M059J (cell line): Measurements from ENCODE around the gene SYNDIG1. TPM values are rescaled to one million over a fixed set of nuclear protein-coding genes. Genes with fewer than 3 reads are reported as not detected.

Source experiments
- DNase-seq: peaks from one replicate; pipeline ENCODE4 v3.0.0-alpha.2; 2012; ENCODE audit warnings: low read depth
- total RNA-seq: library from RNA; depleted of rRNA; stranded (reverse); fragments of >200 nt; shearing (Covaris generic); gene quantifications from 2 replicates; pipeline ENCODE4 v1.2.3, GENCODE V29; 2014

SYNDIG1 gene
- total RNA-seq, 1 experiment from 2014 or later: not detected

DNA sequence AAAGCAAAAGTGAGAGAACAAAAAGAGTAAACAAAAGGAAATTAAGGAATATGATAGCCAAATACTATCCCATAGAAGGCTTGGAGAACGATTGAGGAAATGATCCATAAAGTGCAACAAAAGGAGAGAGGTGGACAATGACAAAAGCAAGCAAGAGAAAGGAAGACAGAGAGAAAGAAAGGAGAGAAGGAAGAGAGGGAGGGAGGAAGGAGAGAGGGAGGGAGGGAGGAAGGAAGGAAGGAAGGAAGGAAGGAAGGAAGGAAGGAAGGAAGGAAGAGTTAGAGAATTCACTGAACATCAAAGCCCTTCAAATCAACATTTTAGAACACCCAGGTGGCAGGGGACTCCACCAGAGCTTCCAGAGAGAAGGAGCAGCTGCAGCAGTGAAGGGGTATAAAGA is 185.0 kb downstream of the SYNDIG1 start:
- DNase-seq: no peak

DNA sequence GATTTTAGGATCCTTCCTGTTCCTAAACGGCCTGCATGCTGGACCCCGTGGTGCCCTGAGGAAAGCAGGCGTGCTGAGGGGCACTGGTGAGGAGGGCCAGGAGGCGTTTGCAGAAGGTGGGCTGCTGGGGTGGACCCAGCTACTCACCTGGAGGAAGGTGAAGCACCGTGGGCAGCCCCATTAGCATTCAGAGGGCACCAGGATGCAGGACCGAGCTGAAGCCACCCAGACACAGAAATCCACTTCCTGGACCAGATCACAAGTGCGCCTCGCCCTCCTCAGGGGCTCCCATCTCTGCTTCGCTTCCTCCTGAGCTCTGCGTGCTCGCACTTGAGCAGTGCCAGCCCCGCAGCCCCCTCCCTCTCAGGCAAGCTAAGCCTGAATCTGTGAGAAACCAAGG is 187.0 kb downstream of the SYNDIG1 start:
- DNase-seq: no peak

DNA sequence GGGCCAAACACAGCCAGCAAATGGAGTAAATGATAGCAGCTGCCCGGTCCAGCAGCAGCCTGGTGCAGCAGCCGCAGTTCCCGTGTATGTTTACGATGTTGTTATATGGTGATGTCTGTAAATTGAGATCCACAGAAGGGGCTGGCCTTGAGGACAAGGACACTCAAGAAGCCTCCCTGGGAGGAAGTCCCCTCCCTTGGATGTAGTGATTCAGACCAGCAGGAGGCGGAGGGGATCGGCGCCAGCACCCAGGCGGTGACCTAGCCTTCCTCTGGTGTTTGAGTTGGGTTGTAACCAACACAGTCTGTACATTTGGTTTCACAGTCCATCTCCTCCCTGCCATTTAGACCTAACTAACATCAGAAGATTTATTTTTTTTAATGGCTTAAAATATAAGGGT is 187.8 kb downstream of the SYNDIG1 start:
- no peak for DNase-seq

- no peak for DNase-seq
Observed at GRCh38 chr20:24657878-24658620, 188.6 kb downstream of the SYNDIG1 start.

DNA sequence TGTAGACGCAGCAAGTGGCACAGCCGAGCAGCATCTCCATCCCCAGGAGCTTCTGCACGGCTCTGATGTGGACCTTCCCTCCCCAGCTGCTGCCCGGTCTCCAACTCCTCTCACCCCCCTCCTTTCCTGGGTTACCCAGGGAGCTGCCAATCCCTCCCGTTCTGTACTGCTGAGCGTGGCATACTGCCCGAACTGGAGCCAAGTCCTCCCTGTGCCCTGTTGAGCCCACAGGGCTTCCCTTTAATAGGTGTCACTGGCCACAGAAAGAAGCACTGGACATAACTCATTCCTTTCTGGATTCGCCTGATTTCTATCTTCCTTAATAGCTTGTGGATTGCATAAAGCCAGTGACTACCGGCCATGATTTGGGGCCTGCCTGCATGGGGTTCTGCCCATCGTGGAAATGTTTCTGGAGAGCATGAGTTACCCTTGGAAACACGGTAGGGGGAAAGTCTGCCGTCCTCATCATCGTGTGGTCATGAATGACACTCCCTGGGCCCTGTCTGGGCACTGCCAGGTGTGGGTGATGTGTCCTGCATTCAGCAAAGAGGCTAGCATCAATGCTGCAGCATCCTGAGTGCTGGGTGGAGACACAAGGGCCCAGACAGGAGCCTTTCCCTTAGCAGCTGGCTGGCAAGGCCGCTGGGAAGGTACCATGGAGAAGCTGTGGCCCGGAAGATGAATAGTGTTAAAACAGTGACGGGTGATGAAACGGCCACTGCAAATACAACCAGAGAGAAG is 189.7 kb downstream of the SYNDIG1 start:
- DNase-seq: peak; percentile 20

GRCh38 chr20:24659835-24660234 is 190.4 kb downstream of the SYNDIG1 start:
- DNase-seq: no peak

DNA sequence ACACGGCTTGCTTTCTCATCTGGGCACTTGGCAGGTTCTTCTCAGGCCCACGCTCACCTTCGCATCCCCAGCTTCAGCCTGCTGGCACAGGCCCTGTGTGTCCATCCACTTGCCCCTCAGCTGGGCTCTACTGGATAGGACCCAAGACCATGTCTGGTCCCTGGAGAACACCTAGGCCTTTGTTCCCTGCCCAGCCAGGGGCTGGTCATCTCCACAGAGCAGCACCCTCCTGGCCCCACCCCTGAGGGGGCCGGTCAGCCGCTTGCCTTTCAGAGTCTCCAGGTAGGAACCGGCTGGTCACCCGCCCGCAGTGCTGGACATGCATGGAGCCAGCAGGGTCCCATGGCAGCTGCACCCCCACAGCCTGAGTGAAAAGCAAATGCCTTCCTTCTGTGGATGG is 191.2 kb downstream of the SYNDIG1 start:
- DNase-seq: no peak

DNA sequence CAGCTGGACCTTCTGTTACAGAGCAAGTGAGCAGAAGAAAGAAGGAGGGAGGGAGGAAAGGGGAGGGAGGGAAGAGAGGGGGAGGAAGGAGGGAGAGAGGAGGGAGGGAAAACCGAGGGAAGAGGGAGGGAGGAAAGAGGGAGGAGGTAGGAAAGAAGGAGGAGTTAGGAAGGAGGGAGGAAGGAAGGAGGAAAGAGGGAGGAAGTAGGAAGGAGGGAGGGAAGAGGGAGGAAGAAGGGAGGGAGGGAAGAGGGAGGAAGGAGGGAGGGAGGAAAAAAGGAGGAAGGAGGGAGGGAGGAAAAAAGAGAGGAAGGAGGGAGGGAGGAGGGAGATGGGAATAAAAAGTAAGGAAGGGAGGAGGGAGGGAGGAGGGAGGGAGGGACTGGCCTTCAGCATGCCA is 191.8 kb downstream of the SYNDIG1 start:
- no peak for DNase-seq

DNA sequence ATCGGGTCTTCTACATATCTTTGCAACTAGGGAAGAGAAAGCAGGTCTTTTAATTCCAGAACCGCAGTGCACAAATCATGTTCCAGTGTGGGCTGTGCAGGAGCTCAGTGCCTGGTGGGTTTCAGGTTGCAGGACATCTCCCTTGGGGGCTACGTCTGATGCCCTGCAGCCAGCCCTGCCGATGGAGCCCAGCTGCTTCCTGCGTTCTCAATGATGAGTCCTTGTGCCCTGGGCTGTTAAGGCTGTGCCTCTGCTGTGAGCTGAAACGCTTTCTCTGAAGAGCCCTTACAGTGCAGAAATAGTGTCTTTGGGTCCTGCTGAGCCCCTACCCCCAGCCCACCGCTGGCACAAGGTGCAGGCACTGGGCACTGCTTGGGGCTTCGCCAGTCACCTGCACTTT is 192.9 kb downstream of the SYNDIG1 start:
- no peak for DNase-seq

- no peak for DNase-seq
Observed at GRCh38 chr20:24662752-24663365, 193.4 kb downstream of the SYNDIG1 start.

DNA sequence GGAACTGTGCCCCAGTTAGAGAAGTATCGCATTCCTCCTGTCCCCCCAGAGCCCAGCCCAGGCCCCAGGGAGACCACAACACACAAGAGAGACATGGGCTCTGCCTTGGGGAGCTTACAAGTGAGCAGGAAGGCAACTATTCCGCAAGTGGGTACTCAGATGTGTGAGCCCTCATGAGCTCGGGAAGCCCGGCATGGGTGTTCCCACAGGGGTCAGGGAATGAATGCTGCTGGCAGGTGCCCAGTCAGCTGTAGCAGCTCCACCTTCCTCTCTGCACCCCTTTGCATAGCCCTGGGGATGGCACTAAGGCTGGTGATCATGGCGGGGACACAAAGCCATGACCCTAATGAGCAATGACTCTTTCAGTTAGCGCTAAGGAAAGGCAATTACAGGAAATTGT is 194.1 kb downstream of the SYNDIG1 start:
- DNase-seq: no peak

- no peak for DNase-seq
Observed at GRCh38 chr20:24664266-24664986, 195.0 kb downstream of the SYNDIG1 start.

- DNase-seq: no peak
Observed at GRCh38 chr20:24665196-24665595, 195.8 kb downstream of the SYNDIG1 start.

GRCh38 chr20:24665741-24666191 is 196.3 kb downstream of the SYNDIG1 start:
- DNase-seq: no peak

DNA sequence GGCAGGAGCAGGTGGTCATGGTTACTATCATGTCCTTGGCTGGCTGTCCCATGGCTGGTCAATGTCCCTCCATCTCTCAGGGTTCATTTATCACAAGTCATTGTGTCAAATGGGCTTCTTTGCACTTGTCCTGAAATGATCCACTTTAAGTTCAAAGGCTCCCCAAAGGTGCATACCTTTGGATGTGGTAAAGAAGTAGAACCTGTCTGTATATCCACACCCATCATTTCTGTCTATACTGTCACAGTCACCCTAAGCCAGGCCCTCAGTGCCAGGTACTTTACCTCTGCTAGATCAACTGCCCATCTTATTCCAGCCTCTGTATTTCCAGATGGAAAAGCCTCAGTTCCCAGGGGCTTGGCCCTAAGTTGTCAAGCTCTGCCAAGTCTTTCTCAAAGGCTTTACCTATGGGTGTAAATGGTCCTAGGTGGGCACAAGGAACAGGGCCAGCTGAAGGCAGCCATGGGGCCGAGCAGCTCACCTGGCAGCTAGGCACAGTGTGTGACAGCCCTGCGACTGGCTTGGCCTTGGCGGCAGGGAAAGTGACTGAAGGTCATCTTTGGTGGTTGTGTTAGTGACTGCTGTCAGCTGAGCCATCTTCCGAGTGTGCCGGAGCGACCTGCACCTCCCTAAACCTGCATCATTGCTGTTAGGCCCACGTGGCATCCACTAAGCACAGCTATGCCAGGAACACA is 198.4 kb downstream of the SYNDIG1 start:
- DNase-seq: no peak

- no peak for DNase-seq
Observed at GRCh38 chr20:24668384-24668702, 198.9 kb downstream of the SYNDIG1 start.

GRCh38 chr20:24668791-24669190 is 199.4 kb downstream of the SYNDIG1 start:
- DNase-seq: no peak

GRCh38 chr20:24669701-24670100 is 200.3 kb downstream of the SYNDIG1 start:
- DNase-seq: no peak

DNA sequence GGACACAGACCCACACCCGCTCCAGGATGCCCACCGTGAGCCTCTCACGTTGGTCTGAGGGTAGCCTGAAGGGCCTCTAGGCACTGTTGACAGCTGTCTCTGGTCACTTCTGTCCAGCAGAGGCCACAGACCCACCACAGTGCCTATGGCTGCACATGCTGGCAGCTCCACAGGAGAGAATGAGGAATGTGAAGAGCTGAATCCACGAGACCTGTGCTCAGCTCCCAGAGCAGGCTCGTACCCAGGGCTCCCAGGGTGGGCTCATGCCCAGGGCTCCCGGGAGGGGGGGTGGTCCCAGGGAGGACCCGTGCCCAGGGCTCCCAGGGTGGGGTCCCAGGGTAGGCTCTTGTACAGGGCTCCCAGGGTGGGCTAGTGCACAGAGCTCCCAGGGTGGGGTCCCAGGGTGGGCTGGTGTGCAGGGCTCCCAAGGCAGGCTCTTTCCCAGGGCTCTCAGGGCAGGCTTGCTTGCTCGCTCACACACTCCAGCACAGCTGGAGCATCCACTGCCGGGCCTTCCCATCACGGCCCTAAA is 201.0 kb downstream of the SYNDIG1 start:
- no peak for DNase-seq

- DNase-seq: no peak
Observed at GRCh38 chr20:24670981-24671380, 201.6 kb downstream of the SYNDIG1 start.

GRCh38 chr20:24672181-24672880 is 202.9 kb downstream of the SYNDIG1 start:
- no peak for DNase-seq
